HepG2 (cell line): ENCODE results near the gene FDPS. TPM values are rescaled to one million over a fixed set of nuclear protein-coding genes. Genes with fewer than 3 reads are reported as not detected.

ENCODE experiments used
- AHDC1 ChIP-seq: sonication (generic); formaldehyde crosslinking; IDR thresholded peaks from 2 replicates; pipeline ENCODE4 v1.5.1; 2020; ENCODE audit warnings: mild to moderate bottlenecking, missing genetic modification reagents, borderline replicate concordance
- AKNA ChIP-seq: sonication (generic); formaldehyde crosslinking; IDR thresholded peaks from 2 replicates; pipeline ENCODE4 v1.4.0; 2020; ENCODE audit warnings: missing genetic modification reagents, borderline replicate concordance
- GLI4 ChIP-seq: sonication (generic); formaldehyde crosslinking; IDR thresholded peaks from 2 replicates; pipeline ENCODE4 v1.5.1; 2020; ENCODE audit warnings: missing genetic modification reagents, mild to moderate bottlenecking, moderate library complexity, borderline replicate concordance
- MAFG ChIP-seq: sonication (generic); formaldehyde crosslinking; IDR thresholded peaks from 2 replicates; pipeline ENCODE4 v1.5.1; 2020; ENCODE audit warnings: mild to moderate bottlenecking, missing genetic modification reagents
- NFRKB ChIP-seq: fragments of 450-650 bp; IDR thresholded peaks from 2 replicates; pipeline ENCODE4 v1.6.1; 2017
- POLR2A ChIP-seq, 2 experiments: IDR thresholded peaks; 2 replicates each; pipeline ENCODE4 v1.6.1; 2011; ENCODE audit warnings: low read depth in 2 of 2, low read length in 2 of 2, mild to moderate bottlenecking in 1 of 2, moderate library complexity in 1 of 2; ENCODE audit not compliant: insufficient read depth in 1 of 2
- SIX1 ChIP-seq: sonication (generic); formaldehyde crosslinking; IDR thresholded peaks from 2 replicates; pipeline ENCODE4 v1.4.0; 2020; ENCODE audit warnings: missing genetic modification reagents, borderline replicate concordance
- THAP11 ChIP-seq: IDR thresholded peaks from 2 replicates; pipeline ENCODE4 v1.6.1; 2016; ENCODE audit warnings: missing biosample characterization, missing genetic modification reagents
- YEATS4 ChIP-seq: sonication (generic); formaldehyde crosslinking; IDR thresholded peaks from 2 replicates; pipeline ENCODE4 v1.4.0; 2020; ENCODE audit warnings: missing genetic modification reagents, borderline replicate concordance
- ZBTB14 ChIP-seq: sonication (generic); formaldehyde crosslinking; IDR thresholded peaks from 2 replicates; pipeline ENCODE4 v1.4.0; 2020; ENCODE audit warnings: missing genetic modification reagents
- ZBTB37 ChIP-seq: sonication (generic); formaldehyde crosslinking; IDR thresholded peaks from 2 replicates; pipeline ENCODE4 v1.4.0; 2020; ENCODE audit warnings: mild to moderate bottlenecking, missing genetic modification reagents
- ZKSCAN8 ChIP-seq: IDR thresholded peaks from 2 replicates; pipeline ENCODE4 v1.6.1; 2016; ENCODE audit warnings: borderline replicate concordance, missing genetic modification reagents, missing compliant biosample characterization
- ZNF441 ChIP-seq: sonication (generic); formaldehyde crosslinking; IDR thresholded peaks from 2 replicates; pipeline ENCODE4 v1.7.0; 2021; ENCODE audit warnings: missing genetic modification reagents, borderline replicate concordance
- ZNF598 ChIP-seq: sonication (generic); formaldehyde crosslinking; IDR thresholded peaks from 2 replicates; pipeline ENCODE4 v1.5.1; 2020; ENCODE audit warnings: mild to moderate bottlenecking, missing genetic modification reagents, borderline replicate concordance
- ZNF776 ChIP-seq: sonication (generic); formaldehyde crosslinking; IDR thresholded peaks from 2 replicates; pipeline ENCODE4 v1.4.0; 2020; ENCODE audit warnings: mild to moderate bottlenecking, missing genetic modification reagents
- polyA plus RNA-seq, 8 experiments: library from polyadenylated mRNA; depleted of rRNA in 3 of 8; stranded (reverse) in 7 of 8; unstranded in 1 of 8; fragments of >200 nt; fragmentation: Illumina TruSeq in 4 of 8; extraction: Trizol in 4 of 8; gene quantifications; 2 replicates each; pipeline versions ENCODE4 v1.2.1 to v1.2.3, GENCODE V29; 2011 to 2016; ENCODE audit warnings: low read depth in 4 of 8, missing spikeins in 1 of 8, mixed read lengths in 1 of 8; ENCODE audit not compliant: insufficient read depth in 1 of 8
- total RNA-seq, 5 experiments: library from RNA; depleted of rRNA; stranded (reverse); fragments of >200 nt; fragmentation: Illumina TruSeq; extraction: Trizol; gene quantifications; 2 replicates each; pipeline ENCODE4 v1.2.3, GENCODE V29; 2016; ENCODE audit warnings: low read depth in 1 of 5

The FDPS gene
- total and polyA plus RNA-seq, 2 of the 13 experiments (the other 11 are each of a cell fraction or from before 2014, with no cell fraction given), result 264 to 519 TPM

- peak; percentile 83; the same call in 1 of the 2 replicates for TF ChIP-seq YEATS4
- peak; percentile 64; the same call in 1 of the 2 replicates for TF ChIP-seq GLI4 (CRISPR knock-in tag)
- peak; percentile 79 for TF ChIP-seq ZNF441
- TF ChIP-seq ZKSCAN8 (CRISPR knock-in tag), result peak; percentile 55; the same call in 1 of the 2 replicates
- TF ChIP-seq MAFG (CRISPR knock-in tag), result no peak
- TF ChIP-seq NFRKB, result no peak
- TF ChIP-seq SIX1, result peak; percentile 45; the same call in 1 of the 2 replicates
- peak; percentile 49 to 93; a peak in 3 of 4 replicates for TF ChIP-seq POLR2A (IDR thresholded peaks at IDR 0.05; ENCODE audit: insufficient read depth in 1 of 2, low read depth in 2 of 2, low read length in 2 of 2)
- peak; percentile 86 for TF ChIP-seq AHDC1
- no peak for TF ChIP-seq ZNF776 (CRISPR knock-in tag)
- TF ChIP-seq ZBTB14 (CRISPR knock-in tag), result no peak
- TF ChIP-seq THAP11 (CRISPR knock-in tag), result peak; percentile 85
- 0 out of 2 replicates have a peak, but pooled peaks have one; percentile 54 for TF ChIP-seq ZBTB37 (CRISPR knock-in tag)
- no peak for TF ChIP-seq AKNA (CRISPR knock-in tag)
- peak; percentile 91; the same call in 1 of the 2 replicates for TF ChIP-seq ZNF598 (CRISPR knock-in tag)
These were observed 7.9 kb upstream of the FDPS start (continued) for GRCh38 chr1:155300553-155301329.
